ENCODE data around the gene GPR158.

The GPR158 gene

GRCh38 chr10:25505466-25505865 is 330.7 kb downstream of the GPR158 start:
- DNase-seq, result no peak

- no peak for DNase-seq
Observed at GRCh38 chr10:25506821-25507335, 332.1 kb downstream of the GPR158 start.

GRCh38 chr10:25508112-25508815 is 333.5 kb downstream of the GPR158 start:
- DNase-seq, result no peak

GRCh38 chr10:25509151-25509550 is 334.4 kb downstream of the GPR158 start:
- DNase-seq, result no peak

- no peak for DNase-seq
Observed at GRCh38 chr10:25522294-25522693, 347.5 kb downstream of the GPR158 start.

- peak; percentile 3 for DNase-seq
Observed at GRCh38 chr10:25522946-25523608, 348.3 kb downstream of the GPR158 start.

GRCh38 chr10:25530306-25530705 is 355.5 kb downstream of the GPR158 start:
- DNase-seq, result no peak

- DNase-seq, result no peak
Observed at GRCh38 chr10:25531457-25532061, 356.8 kb downstream of the GPR158 start.

- no peak for DNase-seq
Observed at GRCh38 chr10:25532213-25532612, 357.4 kb downstream of the GPR158 start.

- no peak for DNase-seq
Observed at GRCh38 chr10:25536027-25536426, 361.2 kb downstream of the GPR158 start.

- DNase-seq, result no peak
Observed at GRCh38 chr10:25547382-25547781, 372.6 kb downstream of the GPR158 start.

- no peak for DNase-seq
Observed at GRCh38 chr10:25552283-25552919, 377.6 kb downstream of the GPR158 start.

- DNase-seq, result no peak
Observed at GRCh38 chr10:25555865-25556264, 381.1 kb downstream of the GPR158 start.

GRCh38 chr10:25556457-25556856 is 381.7 kb downstream of the GPR158 start:
- no peak for DNase-seq

- DNase-seq, result no peak
Observed at GRCh38 chr10:25557136-25557535, 382.3 kb downstream of the GPR158 start.

GRCh38 chr10:25561758-25562157 is 387.0 kb downstream of the GPR158 start:
- no peak for DNase-seq

- no peak for DNase-seq
Observed at GRCh38 chr10:25562547-25562946, 387.7 kb downstream of the GPR158 start.

GRCh38 chr10:25564351-25564750 is 389.6 kb downstream of the GPR158 start:
- no peak for DNase-seq

GRCh38 chr10:25565570-25565969 is 390.8 kb downstream of the GPR158 start:
- no peak for DNase-seq

GRCh38 chr10:25573316-25573715 is 398.5 kb downstream of the GPR158 start:
- DNase-seq, result no peak

- peak; percentile 4 for DNase-seq
Observed at GRCh38 chr10:25575343-25575742, 400.5 kb downstream of the GPR158 start.

- no peak for DNase-seq
Observed at GRCh38 chr10:25578061-25578460, 403.3 kb downstream of the GPR158 start.

- no peak for DNase-seq
Observed at GRCh38 chr10:25582961-25583360, 408.2 kb downstream of the GPR158 start.

GRCh38 chr10:25600651-25601050 is 425.9 kb downstream of the GPR158 start:
- no peak for DNase-seq

Measured in DMS53 (cell line).